Transverse colon (tissue), 3 donors: Measurements from ENCODE around the gene CCDC150.

Experiments
- EP300 ChIP-seq: sonication (generic); formaldehyde crosslinking; IDR thresholded peaks from one replicate; pipeline ENCODE4 v1.6.1; 2017; ENCODE audit warnings: antibody characterized with exemption, low read depth
- POLR2A ChIP-seq: fragments of 450-650 bp; IDR thresholded peaks from one replicate; pipeline ENCODE4 v1.6.1; 2016; ENCODE audit warnings: antibody characterized with exemption, mild to moderate bottlenecking, moderate library complexity
- TF ChIP-seq, protein P1 (sequence below), 5 experiments: fragments of 200-600 bp in 3 of 5; fragments of 450-650 bp in 2 of 5; sonication (generic) in 3 of 5; IDR thresholded peaks; 1 replicate in 2 of 5; 2 replicates in 3 of 5; pipeline ENCODE4 v1.5.1; 2016 to 2017; ENCODE audit warnings: antibody characterized with exemption in 5 of 5, inconsistent platforms in 3 of 5, mild to moderate bottlenecking in 2 of 5, moderate library complexity in 1 of 5

GRCh38 chr2:196685792-196686191, 46.3 kb downstream of the CCDC150 start:
- TF ChIP-seq, protein P1, sequence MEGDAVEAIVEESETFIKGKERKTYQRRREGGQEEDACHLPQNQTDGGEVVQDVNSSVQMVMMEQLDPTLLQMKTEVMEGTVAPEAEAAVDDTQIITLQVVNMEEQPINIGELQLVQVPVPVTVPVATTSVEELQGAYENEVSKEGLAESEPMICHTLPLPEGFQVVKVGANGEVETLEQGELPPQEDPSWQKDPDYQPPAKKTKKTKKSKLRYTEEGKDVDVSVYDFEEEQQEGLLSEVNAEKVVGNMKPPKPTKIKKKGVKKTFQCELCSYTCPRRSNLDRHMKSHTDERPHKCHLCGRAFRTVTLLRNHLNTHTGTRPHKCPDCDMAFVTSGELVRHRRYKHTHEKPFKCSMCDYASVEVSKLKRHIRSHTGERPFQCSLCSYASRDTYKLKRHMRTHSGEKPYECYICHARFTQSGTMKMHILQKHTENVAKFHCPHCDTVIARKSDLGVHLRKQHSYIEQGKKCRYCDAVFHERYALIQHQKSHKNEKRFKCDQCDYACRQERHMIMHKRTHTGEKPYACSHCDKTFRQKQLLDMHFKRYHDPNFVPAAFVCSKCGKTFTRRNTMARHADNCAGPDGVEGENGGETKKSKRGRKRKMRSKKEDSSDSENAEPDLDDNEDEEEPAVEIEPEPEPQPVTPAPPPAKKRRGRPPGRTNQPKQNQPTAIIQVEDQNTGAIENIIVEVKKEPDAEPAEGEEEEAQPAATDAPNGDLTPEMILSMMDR (IDR thresholded peaks at IDR 0.05) = no peak
- TF ChIP-seq POLR2A (no peak), EP300 (no peak)
